Mesodermal cell (in vitro differentiated cells): Measurements from ENCODE around the gene SS18L1.

Experiments used
- H3K27ac ChIP-seq: 2 replicates; pipeline ENCODE4 v1.7.0; 2013; ENCODE audit warnings: mild to moderate bottlenecking, low read depth, low read length, moderate library complexity; ENCODE audit not compliant: severe bottlenecking
- H3K36me3 ChIP-seq: 2 replicates; pipeline ENCODE4 v1.7.1; 2013; ENCODE audit warnings: mild to moderate bottlenecking, low read length, moderate library complexity; ENCODE audit not compliant: control insufficient read depth, insufficient read depth
- H3K4me1 ChIP-seq: one replicate; pipeline ENCODE4 v1.7.1; 2013; ENCODE audit warnings: mild to moderate bottlenecking, low read length; ENCODE audit not compliant: insufficient read depth, control insufficient read depth, poor library complexity, severe bottlenecking
- H3K4me3 ChIP-seq: 2 replicates; pipeline ENCODE4 v1.7.0; 2013; ENCODE audit warnings: low read length, control low read depth, mild to moderate bottlenecking; ENCODE audit not compliant: insufficient read depth, poor library complexity, severe bottlenecking; ENCODE audit errors: extremely low read depth
- H3K9me3 ChIP-seq: 2 replicates; pipeline ENCODE4 v1.7.1; 2013; ENCODE audit warnings: mild to moderate bottlenecking, low read length, moderate library complexity; ENCODE audit not compliant: control insufficient read depth
- WGBS, 2 experiments: methylation state at CpG; one replicate each; pipeline ENCODE4 v1.1.5; 2013; ENCODE audit warnings: missing lambda C conversion rate in 2 of 2; ENCODE audit not compliant: insufficient coverage in 2 of 2; 5-methylcytosine and 5-hydroxymethylcytosine counted together

The SS18L1 gene

DNA sequence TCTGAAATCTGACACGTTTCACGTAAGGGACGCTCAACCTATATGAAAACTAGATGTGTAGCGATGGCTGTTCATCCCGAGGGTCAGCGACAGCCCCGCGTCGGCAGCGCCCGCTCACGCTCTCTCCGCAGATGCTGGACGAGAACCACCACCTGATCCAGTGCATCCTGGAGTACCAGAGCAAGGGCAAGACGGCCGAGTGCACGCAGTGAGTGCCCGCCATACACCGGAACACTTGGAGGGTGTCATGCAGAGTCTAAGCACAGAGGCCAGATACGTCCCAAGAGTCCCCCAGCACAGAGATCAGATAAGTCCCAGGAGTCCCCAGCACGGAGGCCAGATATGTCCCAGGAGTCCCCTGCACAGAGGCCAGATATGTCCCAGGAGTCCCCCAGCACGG, 15.0 kb downstream of the SS18L1 start:
- H3K27ac ChIP-seq, result no peak overlapping the region
- H3K9me3 ChIP-seq, result no peaks in the 10 kb centered on the region
- peaks cover 50% of the 10 kb centered on the region for H3K36me3 ChIP-seq
- peaks cover 23% of the 10 kb centered on the region for H3K4me1 ChIP-seq
- H3K4me3 ChIP-seq, result no peak overlapping the region
- WGBS, 2 experiments, result 96% methylated on average over 22 of the region's 22 CpGs

DNA sequence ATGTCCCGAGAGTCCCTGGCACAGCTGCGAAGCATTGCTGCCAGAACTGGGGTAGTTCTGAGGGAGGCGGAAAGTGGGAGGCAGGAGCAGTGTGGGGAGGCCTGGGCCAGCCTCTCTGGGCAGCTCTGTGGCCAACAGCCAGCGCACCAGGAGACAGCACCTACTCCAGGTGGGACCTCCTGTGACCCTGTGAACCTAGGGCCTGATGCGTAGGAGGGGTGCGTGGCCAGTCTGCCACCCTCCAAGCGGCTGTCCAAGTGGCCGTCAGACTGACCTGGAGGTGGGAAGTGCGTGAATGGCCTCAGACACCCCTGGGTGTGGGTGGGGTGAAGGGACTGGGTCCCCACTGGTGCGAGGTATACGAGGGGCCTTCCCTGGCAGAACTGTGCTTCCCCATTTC, 15.5 kb downstream of the SS18L1 start:
- Histone ChIP-seq H3K4me3 (no peak overlapping the region), H3K36me3 (peaks cover 50% of the 10 kb centered on the region), H3K9me3 (no peaks in the 10 kb centered on the region), H3K4me1 (peaks cover 23% of the 10 kb centered on the region), H3K27ac (no peak overlapping the region)
- 94 to 99% methylated on average over 5 to 8 of the region's 11 CpGs for WGBS, 2 experiments

DNA sequence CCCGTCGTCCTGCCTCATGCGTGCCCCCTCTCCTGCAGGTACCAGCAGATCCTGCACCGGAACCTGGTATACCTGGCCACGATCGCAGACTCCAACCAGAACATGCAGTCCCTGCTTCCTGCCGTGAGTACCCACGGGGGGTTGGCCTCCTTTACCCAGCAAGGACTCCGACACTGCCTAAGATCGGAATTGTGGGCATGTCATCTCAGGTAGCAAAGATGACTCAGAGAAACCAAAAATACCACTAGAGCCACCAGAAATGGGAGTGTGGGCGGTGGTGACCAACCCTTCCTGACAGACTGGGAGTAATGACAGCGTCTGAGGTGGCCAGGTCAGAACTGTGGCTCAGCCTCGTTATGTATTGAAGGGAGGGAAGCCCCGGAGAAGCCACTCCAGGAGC, 16.3 kb downstream of the SS18L1 start:
- Histone ChIP-seq H3K27ac (no peak overlapping the region), H3K36me3 (peaks cover 50% of the 10 kb centered on the region), H3K4me3 (no peak overlapping the region), H3K9me3 (no peaks in the 10 kb centered on the region), H3K4me1 (peaks cover 23% of the 10 kb centered on the region)
- WGBS, 2 experiments, result 92 to 95% methylated on average over 8 to 9 of the region's 14 CpGs

DNA sequence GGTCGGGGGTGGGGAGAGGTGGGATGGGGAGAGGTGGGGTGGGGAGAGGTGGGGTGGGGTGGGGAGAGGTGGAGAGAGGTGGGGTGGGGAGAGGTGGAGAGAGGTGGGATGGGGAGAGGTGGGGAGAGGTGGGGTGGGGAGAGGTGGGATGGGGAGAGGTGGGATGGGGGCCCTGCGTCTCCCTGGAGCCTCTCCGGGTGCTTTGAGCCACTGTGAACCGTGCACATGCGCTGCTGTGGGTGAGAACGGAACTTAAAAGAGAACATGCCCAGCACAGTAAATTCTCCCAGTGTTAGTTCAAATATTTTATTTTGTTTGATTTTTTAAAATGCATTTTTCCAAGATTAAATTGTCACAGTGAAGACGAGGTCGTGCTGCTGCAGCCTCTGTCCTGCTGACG, 16.7 kb downstream of the SS18L1 start:
- H3K36me3 ChIP-seq, result peaks cover 52% of the 10 kb centered on the region
- H3K27ac ChIP-seq, result no peak overlapping the region
- no peak overlapping the region for H3K4me3 ChIP-seq
- H3K9me3 ChIP-seq, result no peaks in the 10 kb centered on the region
- peaks cover 23% of the 10 kb centered on the region for H3K4me1 ChIP-seq
- 86 to 98% methylated on average over 5 to 8 of the region's 9 CpGs for WGBS, 2 experiments

DNA sequence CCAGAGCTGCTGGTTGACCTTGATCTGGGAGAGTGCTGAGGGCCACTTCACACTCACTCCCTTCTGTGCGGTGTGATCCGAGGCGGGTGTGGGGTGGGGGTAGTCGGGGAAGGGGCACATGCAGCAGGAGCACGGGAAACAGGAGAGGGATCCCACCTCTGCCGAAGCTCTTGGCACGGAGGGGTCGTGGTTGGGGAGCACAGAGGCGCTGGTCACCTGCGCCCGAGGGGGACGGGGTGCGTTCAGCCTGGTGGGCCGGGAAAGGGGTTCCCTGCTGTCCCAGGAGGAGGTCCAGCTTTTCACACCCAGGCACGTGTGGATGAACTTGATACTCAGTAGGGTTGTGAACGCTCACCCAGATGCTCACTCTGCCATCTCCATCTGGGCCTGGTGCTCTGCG, 17.3 kb downstream of the SS18L1 start:
- no peak overlapping the region for H3K27ac ChIP-seq
- no peak overlapping the region for H3K4me3 ChIP-seq
- peaks cover 56% of the 10 kb centered on the region for H3K36me3 ChIP-seq
- 93 to 96% methylated on average over 13 to 14 of the region's 17 CpGs for WGBS, 2 experiments
- H3K9me3 ChIP-seq, result no peaks in the 10 kb centered on the region
- H3K4me1 ChIP-seq, result peaks cover 21% of the 10 kb centered on the region

DNA sequence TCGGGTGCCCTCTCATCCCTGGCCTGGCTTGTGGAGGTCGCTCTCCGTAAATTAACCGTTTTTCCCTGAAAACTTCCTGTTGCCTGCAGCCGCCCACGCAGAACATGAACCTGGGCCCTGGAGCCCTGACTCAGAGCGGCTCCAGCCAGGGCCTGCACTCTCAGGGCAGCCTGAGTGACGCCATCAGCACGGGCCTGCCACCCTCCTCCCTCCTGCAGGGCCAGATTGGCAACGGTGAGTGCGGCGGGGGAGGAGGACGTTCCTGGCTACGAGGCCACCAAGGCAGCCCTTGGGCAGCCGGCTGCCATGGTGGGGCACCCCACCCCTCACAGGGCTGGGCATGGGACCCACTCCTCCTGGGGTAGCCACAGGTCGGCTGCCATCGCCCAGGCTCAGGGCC, 17.8 kb downstream of the SS18L1 start:
- peaks cover 19% of the 10 kb centered on the region for H3K4me1 ChIP-seq
- peaks cover 61% of the 10 kb centered on the region for H3K36me3 ChIP-seq
- no peak overlapping the region for H3K4me3 ChIP-seq
- WGBS, 2 experiments, result 93% methylated on average over 16 of the region's 17 CpGs
- H3K27ac ChIP-seq, result peak overlapping the region; percentile 57
- no peaks in the 10 kb centered on the region for H3K9me3 ChIP-seq

DNA sequence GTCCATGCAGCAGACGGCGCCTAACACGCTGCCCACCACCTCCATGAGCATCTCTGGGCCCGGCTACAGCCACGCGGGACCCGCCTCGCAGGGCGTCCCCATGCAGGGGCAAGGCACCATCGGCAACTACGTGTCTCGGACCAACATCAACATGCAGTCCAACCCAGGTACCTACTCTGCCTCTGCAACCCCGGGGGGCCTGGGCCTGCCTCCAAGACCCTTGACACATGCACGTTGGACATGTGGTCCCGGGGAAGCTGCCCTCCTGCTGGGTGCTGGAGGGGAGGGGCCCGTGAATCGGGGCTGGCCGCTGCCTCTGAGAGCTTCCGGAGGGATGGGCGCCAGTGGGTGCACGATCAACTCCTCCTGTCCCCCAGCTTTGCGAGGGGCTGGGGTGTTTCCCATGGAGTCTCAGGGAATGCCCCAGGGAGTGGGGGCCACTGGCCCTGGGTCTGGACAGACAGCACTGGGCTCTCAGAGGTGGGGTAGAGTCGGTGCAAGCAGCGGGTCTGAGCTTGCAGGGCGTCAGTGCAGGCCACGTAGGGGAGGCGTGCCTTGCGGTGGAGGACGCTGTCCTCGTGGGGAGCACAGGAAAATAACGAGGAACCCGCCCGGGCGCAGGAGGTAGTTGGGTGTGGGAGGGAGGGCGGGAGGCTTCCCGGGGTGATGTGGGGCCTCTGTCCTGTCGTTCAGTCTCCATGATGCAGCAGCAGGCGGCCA, 19.4 kb downstream of the SS18L1 start:
- 95 to 96% methylated on average over 26 to 38 of the region's 38 CpGs for WGBS, 2 experiments
- Histone ChIP-seq H3K4me1 (peaks cover 19% of the 10 kb centered on the region), H3K9me3 (no peaks in the 10 kb centered on the region), H3K4me3 (no peak overlapping the region), H3K27ac (no peak overlapping the region), H3K36me3 (peaks cover 73% of the 10 kb centered on the region)

DNA sequence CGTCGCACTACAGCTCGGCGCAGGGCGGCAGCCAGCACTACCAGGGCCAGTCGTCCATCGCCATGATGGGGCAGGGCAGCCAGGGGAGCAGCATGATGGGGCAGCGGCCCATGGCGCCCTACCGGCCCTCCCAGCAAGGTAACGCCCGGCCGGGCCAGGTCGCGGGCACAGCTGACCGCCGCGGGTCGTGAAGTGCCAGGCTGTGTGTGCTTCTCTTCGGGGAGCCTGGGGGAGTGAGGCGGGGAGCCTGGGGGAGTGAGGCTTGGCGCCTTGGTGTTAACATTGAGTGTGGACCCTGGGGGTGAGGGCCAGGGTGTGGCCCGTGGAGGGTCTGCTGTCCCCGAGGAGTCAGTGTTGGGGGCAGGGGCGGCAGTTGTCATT, 19.9 kb downstream of the SS18L1 start:
- Histone ChIP-seq H3K9me3 (no peaks in the 10 kb centered on the region), H3K4me3 (no peak overlapping the region), H3K36me3 (peaks cover 78% of the 10 kb centered on the region), H3K27ac (no peak overlapping the region), H3K4me1 (peaks cover 19% of the 10 kb centered on the region)
- 96% methylated on average over 19 to 23 of the region's 25 CpGs for WGBS, 2 experiments

DNA sequence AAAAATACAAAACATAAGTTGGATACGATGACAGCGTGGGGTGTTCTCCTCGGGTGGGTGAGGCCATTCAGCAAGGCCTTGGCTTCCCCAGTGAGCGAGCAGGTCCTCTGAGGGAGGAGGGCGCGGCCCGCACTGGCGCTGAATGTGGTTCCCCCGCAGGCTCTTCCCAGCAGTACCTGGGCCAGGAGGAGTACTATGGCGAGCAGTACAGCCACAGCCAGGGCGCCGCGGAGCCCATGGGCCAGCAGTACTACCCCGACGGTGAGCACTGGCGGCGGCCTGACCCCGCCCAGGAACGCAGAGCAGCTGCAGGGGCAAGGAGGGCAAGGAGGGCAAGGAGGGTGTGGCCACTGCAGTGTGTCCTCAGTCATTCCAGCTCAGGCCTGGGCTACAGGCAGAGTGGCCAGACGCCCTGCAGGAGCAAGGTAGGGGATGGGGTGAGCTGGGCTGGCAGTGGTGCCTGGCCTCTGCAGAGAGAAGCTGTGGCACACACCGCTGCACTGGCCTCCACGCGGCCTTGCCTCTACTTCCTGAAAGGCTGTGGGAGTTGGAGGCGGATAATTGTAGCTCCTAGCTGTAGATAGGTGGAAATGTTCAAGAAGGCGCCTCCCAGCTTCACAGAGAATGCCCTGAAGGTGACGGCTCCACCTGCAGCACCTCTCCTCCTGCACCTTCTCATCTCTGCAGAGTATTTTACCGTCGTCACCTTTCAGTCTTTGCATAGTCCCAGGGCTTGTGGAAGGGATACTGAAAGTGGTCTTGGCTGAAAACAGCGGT, 20.6 kb downstream of the SS18L1 start:
- Histone ChIP-seq H3K4me3 (no peak overlapping the region), H3K27ac (no peak overlapping the region), H3K36me3 (peaks cover 85% of the 10 kb centered on the region), H3K4me1 (peaks cover 17% of the 10 kb centered on the region), H3K9me3 (no peaks in the 10 kb centered on the region)
- WGBS, 2 experiments, result 97 to 98% methylated on average over 20 to 24 of the region's 29 CpGs

DNA sequence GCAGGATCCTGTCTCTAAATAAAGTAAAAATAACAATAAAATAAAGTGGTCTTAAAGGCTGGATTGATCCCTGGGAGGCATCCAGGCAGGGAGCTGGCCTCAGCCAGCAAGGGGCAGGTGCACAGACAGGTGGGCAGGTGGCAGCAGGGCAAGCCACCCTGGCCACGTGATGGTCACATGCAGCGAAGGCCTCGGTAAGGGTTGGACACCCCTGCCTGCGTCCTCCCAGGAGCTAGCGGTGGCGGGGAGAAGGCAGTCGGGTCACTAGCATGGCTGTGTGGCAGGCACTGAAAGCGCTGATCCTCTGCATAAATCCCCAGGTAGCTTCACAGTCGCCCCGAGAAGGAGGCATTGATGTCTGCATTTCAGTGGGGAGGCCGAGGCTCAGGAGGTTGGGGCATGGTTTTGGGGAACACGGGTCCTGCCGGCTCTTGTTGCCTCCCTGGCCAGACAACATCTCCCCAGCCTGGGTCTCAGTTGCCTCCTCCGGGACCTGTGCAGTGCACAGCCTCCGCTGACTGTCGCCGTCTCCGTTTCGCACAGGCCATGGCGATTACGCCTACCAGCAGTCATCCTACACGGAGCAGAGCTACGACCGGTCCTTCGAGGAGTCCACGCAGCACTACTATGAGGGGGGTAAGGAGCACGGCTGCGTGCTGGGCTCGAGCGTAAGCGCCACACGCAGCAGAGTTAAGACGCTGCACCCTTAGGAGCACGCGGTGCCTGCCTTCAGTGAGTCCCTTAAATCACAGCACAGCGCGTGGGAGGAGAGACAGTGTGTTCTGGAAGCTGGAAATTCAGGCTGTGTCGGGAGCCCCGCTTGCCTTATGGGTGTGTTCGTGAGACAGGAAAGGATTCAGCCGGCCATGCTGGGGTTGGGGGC, 21.6 kb downstream of the SS18L1 start:
- Histone ChIP-seq H3K4me1 (peaks cover 10% of the 10 kb centered on the region), H3K36me3 (peaks cover 86% of the 10 kb centered on the region), H3K27ac (no peak overlapping the region), H3K9me3 (no peaks in the 10 kb centered on the region), H3K4me3 (no peak overlapping the region)
- WGBS, 2 experiments, result 96 to 97% methylated on average over 35 to 41 of the region's 41 CpGs
